Right kidney (tissue), 9 donors: ENCODE results near the gene PLCL1.

Source experiments
- DNase-seq: peaks from one replicate; pipeline ENCODE4 v3.0.0-alpha.2; 2016
- long read RNA-seq, 8 donors: transcript quantifications; one replicate each; lab custom pipeline, GENCODE V29; 2026

The PLCL1 gene
- long read RNA-seq, donor 1, full-length matches to known transcripts, result 2 of 2 reads
- long read RNA-seq, donor 1, partial matches to known transcripts, result 0 of 2 reads
- long read RNA-seq, donor 1, other reads (novel, unspliced or antisense), result 0 of 2 reads
- long read RNA-seq, donor 2, full-length matches to known transcripts, result 2 of 2 reads
- long read RNA-seq, donor 2, partial matches to known transcripts, result 0 of 2 reads
- long read RNA-seq, donor 2, other reads (novel, unspliced or antisense), result 0 of 2 reads
- long read RNA-seq, donor 3, full-length matches to known transcripts, result 2 of 2 reads
- long read RNA-seq, donor 3, partial matches to known transcripts, result 0 of 2 reads
- long read RNA-seq, donor 3, other reads (novel, unspliced or antisense), result 0 of 2 reads
- long read RNA-seq, donor 4, result 0 reads
- long read RNA-seq, donor 5, full-length matches to known transcripts, result 3 of 3 reads
- long read RNA-seq, donor 5, partial matches to known transcripts, result 0 of 3 reads
- long read RNA-seq, donor 5, other reads (novel, unspliced or antisense), result 0 of 3 reads
- long read RNA-seq, donor 6, result 0 reads
- long read RNA-seq, donor 7, full-length matches to known transcripts, result 8 of 23 reads
- long read RNA-seq, donor 7, partial matches to known transcripts, result 15 of 23 reads
- long read RNA-seq, donor 7, other reads (novel, unspliced or antisense), result 0 of 23 reads
- long read RNA-seq, donor 8, full-length matches to known transcripts, result 7 of 7 reads
- long read RNA-seq, donor 8, partial matches to known transcripts, result 0 of 7 reads
- long read RNA-seq, donor 8, other reads (novel, unspliced or antisense), result 0 of 7 reads

GRCh38 chr2:197804049-197804757 lies at the start of gene PLCL1:
Gene PLCL1, plus strand, starts transcription at chr2:197804593.
- no peak for DNase-seq

- no peak for DNase-seq
Measured at GRCh38 chr2:197759013-197759412, 45.4 kb upstream of the PLCL1 start.

DNA sequence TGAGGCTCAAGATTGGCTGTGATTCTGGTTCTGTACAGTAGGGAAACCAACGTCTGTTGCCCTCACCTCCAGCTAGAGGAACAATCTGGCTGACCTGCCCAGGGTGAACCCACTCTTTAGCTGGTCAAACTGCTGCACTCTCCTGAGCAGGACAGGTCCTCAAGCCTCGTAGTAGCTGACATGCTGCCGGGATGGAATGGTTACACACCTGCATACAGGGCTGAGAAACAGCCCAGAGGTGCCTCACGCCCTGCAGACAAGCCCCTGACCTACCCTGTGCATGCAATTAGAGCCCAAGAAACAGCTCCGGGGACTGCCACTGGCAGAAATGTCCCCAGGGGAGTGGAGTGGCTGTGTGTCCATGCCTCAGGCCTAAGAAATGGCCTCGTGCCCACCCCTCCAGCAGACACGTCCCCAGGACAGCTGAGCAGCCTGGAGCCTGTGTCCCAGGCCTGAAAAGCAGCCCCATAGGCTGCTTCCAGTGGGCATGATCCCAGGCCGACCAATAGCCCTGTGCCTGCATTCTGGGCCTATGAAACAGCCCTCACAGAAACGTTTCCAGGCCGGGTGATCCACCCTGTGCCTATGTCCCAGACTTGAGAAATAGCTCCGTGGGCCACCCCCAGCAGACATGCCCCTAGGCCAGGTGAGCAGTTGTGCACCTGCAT lies 44.6 kb upstream of the PLCL1 start:
- DNase-seq, result no peak

DNA sequence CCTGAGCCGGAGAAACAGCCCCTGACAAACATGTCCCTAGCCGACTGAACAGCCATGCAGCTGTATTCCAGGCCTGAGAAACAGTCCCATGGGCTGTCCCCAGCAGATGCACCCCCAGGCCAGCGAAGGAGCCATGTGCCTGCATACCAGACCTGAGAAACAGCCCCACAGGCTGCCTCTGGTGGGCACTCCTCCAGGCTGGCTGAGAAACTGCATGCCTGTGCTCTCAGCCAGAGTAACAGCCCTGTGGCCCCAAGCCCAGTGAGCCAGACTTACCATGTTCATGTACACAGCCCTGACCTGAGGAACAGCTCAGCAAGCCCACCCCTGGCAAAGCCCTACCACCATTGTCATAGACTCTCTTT lies 44.1 kb upstream of the PLCL1 start:
- DNase-seq, result no peak

DNA sequence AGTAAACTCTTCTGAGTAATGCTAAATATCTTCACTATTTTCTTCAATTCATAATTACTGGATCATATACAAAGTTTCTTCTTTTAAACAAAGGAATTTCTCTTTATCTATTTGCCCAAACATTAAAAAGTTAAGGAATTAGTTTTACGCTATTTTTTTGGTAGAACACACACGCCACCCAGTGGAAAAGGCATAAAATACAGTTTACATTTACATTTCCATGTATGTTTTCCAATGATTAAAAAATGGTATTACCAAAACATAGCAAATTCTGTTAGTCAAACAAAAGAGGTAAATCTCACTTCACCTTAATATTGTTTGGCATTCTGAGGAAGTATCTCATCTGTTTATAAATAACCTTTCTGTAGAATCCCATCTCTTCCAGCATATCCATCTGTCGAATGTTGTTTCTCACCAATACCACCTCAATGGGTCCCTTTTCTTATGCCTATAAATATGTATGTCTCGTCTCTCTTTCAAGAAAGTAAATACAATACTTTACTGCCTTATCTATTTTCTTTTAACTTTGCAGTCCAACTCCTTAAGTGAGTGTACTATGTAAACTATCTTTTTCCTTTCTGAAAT lies 26.5 kb upstream of the PLCL1 start:
- no peak for DNase-seq

DNA sequence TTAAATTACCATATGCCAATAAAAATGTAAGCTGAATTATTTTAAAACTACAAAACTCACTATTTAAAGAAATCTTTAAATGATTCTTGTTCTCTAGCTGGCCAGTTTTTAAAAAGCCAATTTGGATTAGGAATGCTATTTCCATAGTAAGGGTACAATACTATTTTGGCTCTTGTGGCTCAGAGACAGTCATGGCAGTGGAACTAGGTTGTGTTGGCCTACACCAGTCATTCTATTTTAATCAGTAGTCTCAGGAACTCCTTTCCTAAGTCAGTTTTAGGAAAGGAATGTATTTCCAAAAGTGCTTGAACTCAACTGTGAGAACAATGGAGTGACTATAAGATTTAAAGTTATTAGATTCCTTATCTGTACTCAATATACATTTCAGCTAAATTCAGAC lies 25.1 kb upstream of the PLCL1 start:
- DNase-seq, result no peak

DNA sequence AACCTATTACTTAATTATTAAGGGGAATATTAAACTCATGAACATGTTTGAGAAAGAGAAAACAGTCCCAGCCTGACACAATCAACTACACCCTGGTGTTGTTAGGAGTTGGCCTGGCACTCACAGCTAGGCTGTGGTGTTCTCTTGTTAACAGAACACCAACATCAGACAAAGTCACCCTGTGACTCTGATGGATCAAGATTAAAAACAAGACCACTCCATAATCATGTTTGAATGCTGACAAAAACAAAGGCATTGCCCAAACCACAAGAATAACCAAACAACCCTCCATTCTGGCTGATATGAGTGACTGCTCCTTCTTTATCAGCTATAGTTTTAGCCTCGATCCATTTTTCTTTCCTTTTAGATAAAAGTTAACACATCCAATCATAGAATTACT lies 22.3 kb upstream of the PLCL1 start:
- no peak for DNase-seq

GRCh38 chr2:197784956-197785941 lies 19.1 kb upstream of the PLCL1 start, which contains the start of gene BOLL:
Gene BOLL, minus strand, starts transcription at chr2:197785319. Its CDS starts 3,469 bp downstream, at chr2:197781850.
- no peak for DNase-seq

GRCh38 chr2:197786010-197786877 lies 18.1 kb upstream of the PLCL1 start:
- DNase-seq, result peak; percentile 74

DNA sequence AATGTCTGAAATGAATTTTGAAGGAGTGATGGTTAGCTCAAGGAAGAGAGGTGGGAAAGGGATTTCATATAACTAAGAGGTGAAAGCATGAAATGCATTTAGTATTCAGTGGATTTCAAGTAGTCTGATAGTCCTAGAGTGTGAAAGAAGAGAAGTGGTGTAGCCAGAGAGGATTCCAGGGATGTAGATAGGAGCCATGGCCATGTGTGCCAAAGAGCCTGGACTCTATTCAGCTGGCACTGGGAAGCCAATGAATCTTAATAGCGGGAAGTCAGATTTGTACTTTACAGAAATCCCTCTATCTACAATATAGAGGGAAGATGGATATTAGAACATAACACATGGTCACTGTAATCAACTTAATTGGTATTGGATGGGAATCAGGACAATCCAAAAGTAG lies 10.9 kb upstream of the PLCL1 start:
- DNase-seq, result no peak

DNA sequence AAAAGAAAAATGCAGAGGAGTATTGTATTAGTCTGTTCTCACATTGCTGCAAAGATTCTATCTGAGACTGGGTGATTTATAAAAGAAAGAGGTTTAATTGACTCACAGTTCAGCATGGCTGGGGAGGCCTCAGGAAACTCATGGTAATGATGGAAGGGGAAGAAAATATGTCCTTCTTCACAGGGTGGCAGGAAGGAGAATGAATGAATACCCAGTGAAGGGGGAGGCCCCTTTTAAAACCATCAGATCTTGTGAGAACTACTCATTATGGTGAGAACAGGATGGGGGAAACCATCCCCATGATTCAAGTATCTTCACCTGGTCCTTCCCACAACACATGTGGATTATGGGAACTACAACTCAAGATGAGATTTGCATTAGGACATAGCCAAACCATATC lies 9.1 kb upstream of the PLCL1 start:
- DNase-seq, result no peak

- DNase-seq, result no peak
Measured at GRCh38 chr2:197798187-197798586, 6.2 kb upstream of the PLCL1 start.

- DNase-seq, result no peak
Measured at GRCh38 chr2:197799068-197799467, 5.3 kb upstream of the PLCL1 start.

GRCh38 chr2:197800091-197800490 lies 4.3 kb upstream of the PLCL1 start:
- DNase-seq, result no peak

DNA sequence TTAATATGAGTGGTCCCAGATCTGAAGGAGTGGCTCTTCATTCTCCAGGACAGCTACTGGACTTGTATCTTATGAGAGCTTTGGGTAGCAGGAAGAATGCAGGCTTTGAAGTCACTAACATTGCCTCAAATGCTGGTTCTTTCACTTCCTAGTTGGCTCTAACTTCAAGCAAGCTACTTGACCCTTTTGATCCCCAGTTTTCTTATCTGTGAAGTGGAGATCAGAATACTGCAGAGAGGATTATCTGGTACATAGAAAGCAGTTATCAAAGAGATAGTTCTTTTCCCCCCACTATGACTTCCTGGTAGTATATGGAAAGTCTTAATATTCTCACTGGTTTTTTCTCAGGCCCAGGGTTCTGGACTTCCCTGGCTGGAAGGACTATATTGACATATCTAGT lies 3.4 kb upstream of the PLCL1 start:
- no peak for DNase-seq

DNA sequence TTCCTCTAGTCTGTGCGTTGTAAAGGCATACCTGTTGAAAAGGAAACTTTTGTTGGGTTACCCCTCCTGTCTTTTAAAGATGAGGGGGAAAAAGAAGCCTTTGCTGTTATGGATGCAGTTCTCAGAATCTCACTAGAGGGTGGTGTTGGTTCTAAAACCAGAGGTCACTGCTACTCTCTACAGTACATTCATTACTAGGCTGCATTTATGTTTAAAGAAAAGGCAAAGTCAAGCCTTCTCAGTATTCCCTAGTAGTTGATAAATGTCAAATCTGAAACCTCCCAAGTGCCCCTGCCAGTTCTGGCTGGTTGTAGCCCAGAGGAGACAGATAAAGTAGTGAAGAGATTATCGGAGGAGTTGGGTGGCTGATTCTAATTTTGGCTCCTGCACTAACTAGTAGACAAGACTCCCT lies 1.4 kb upstream of the PLCL1 start:
- DNase-seq, result no peak

- DNase-seq, result peak; percentile 81
Measured at GRCh38 chr2:197804758-197805714, 643 bp downstream of the PLCL1 start.
